Liver (tissue), 9 donors: Measurements from ENCODE around the gene EEFSEC. TPM values are rescaled to one million over a fixed set of nuclear protein-coding genes. Genes with fewer than 3 reads are reported as not detected.

Experiments used
- DNase-seq: peaks from one replicate; pipeline ENCODE4 v3.0.0-alpha.2; 2017; ENCODE audit warnings: low spot score
- H3K27ac ChIP-seq, 2 donors: one replicate each; pipeline ENCODE4 v1.7.0; 2013; ENCODE audit warnings: inconsistent platforms in 2 of 2, low read length in 2 of 2, control low read depth in 1 of 2, low read depth in 1 of 2, mild to moderate bottlenecking in 1 of 2
- H3K27me3 ChIP-seq, 4 donors: one replicate each; pipeline versions ENCODE4 v1.6.1 to v1.7.0; 2013; ENCODE audit warnings: low read length in 3 of 4, inconsistent platforms in 1 of 4, mild to moderate bottlenecking in 1 of 4, moderate library complexity in 1 of 4; ENCODE audit not compliant: control insufficient read depth in 4 of 4, insufficient read depth in 4 of 4
- H3K36me3 ChIP-seq, 4 donors: one replicate each; pipeline versions ENCODE4 v1.6.1 to v1.7.0; 2013; ENCODE audit warnings: low read length in 3 of 4, mild to moderate bottlenecking in 3 of 4, low read depth in 1 of 4, moderate library complexity in 1 of 4; ENCODE audit not compliant: control insufficient read depth in 4 of 4, insufficient read depth in 3 of 4
- H3K4me1 ChIP-seq, 4 donors: one replicate each; pipeline versions ENCODE4 v1.6.1 to v1.7.0; 2013; ENCODE audit warnings: low read length in 3 of 4, mild to moderate bottlenecking in 3 of 4, moderate library complexity in 1 of 4; ENCODE audit not compliant: control insufficient read depth in 4 of 4, insufficient read depth in 4 of 4
- H3K4me3 ChIP-seq, 3 donors: one replicate each; pipeline versions ENCODE4 v1.6.1 to v1.7.0; 2013; ENCODE audit warnings: low read length in 3 of 3, control low read depth in 1 of 3, low read depth in 1 of 3, mild to moderate bottlenecking in 1 of 3
- H3K9ac ChIP-seq, 2 donors: one replicate each; pipeline ENCODE4 v1.7.0; 2013; ENCODE audit warnings: low read length in 2 of 2, mild to moderate bottlenecking in 2 of 2, moderate library complexity in 2 of 2, control low read depth in 1 of 2, low read depth in 1 of 2
- H3K9me3 ChIP-seq, 4 donors: one replicate each; pipeline versions ENCODE4 v1.6.1 to v1.7.0; 2013; ENCODE audit warnings: low read length in 3 of 4; ENCODE audit not compliant: control insufficient read depth in 4 of 4
- ATF3 ChIP-seq: IDR thresholded peaks from 2 replicates; pipeline ENCODE4 v1.6.1; 2016; ENCODE audit warnings: antibody characterized with exemption
- CTCF ChIP-seq: fragments of 150-350 bp; IDR thresholded peaks from 2 replicates; pipeline ENCODE4 v1.5.1; 2017; ENCODE audit warnings: improper control_type of control experiment, low read depth, low read length; ENCODE audit not compliant: missing input control
- EGR1 ChIP-seq, 2 donors: IDR thresholded peaks; 2 replicates each; pipeline ENCODE4 v1.6.1; 2016 to 2018; ENCODE audit warnings: antibody characterized with exemption in 2 of 2, low read depth in 2 of 2
- FOXA1 ChIP-seq: IDR thresholded peaks from 2 replicates; pipeline ENCODE4 v1.6.1; 2016; ENCODE audit warnings: antibody characterized with exemption
- FOXA2 ChIP-seq: IDR thresholded peaks from 2 replicates; pipeline ENCODE4 v1.6.1; 2016; ENCODE audit warnings: antibody characterized with exemption
- GABPA ChIP-seq, 2 donors: IDR thresholded peaks in 1 of 2; conservative IDR thresholded peaks in 1 of 2; 2 replicates each; pipeline ENCODE4 v1.6.1; 2016; ENCODE audit warnings: antibody characterized with exemption in 2 of 2, mild to moderate bottlenecking in 1 of 2, moderate library complexity in 1 of 2
- HNF4A ChIP-seq, 2 donors: conservative IDR thresholded peaks; 2 replicates each; pipeline ENCODE4 v1.6.1; 2016; ENCODE audit warnings: antibody characterized with exemption in 2 of 2, mild to moderate bottlenecking in 2 of 2
- HNF4G ChIP-seq: IDR thresholded peaks from 2 replicates; pipeline ENCODE4 v1.6.1; 2016; ENCODE audit warnings: antibody characterized with exemption
- JUND ChIP-seq, 2 donors: IDR thresholded peaks; 2 replicates each; pipeline ENCODE4 v1.6.1; 2016; ENCODE audit warnings: antibody characterized with exemption in 2 of 2
- MAX ChIP-seq: IDR thresholded peaks from 2 replicates; pipeline ENCODE4 v1.6.1; 2016; ENCODE audit warnings: antibody characterized with exemption
- NR2F2 ChIP-seq: IDR thresholded peaks from 2 replicates; pipeline ENCODE4 v1.6.1; 2016; ENCODE audit warnings: antibody characterized with exemption
- RAD21 ChIP-seq, 2 donors: IDR thresholded peaks; 2 replicates each; pipeline ENCODE4 v1.6.1; 2016; ENCODE audit warnings: antibody characterized with exemption in 2 of 2, mild to moderate bottlenecking in 2 of 2
- REST ChIP-seq: IDR thresholded peaks from 2 replicates; pipeline ENCODE4 v1.6.1; 2016; ENCODE audit warnings: antibody characterized with exemption, mild to moderate bottlenecking
- RXRA ChIP-seq, 2 donors: IDR thresholded peaks; 2 replicates each; pipeline ENCODE4 v1.6.1; 2017 to 2018; ENCODE audit warnings: antibody characterized with exemption in 2 of 2, mild to moderate bottlenecking in 1 of 2
- SP1 ChIP-seq: IDR thresholded peaks from 2 replicates; pipeline ENCODE4 v1.6.1; 2018; ENCODE audit warnings: antibody characterized with exemption, mild to moderate bottlenecking
- TAF1 ChIP-seq: conservative IDR thresholded peaks from 2 replicates; pipeline ENCODE4 v1.6.1; 2016; ENCODE audit warnings: antibody characterized with exemption, mild to moderate bottlenecking
- YY1 ChIP-seq: IDR thresholded peaks from 2 replicates; pipeline ENCODE4 v1.6.1; 2016; ENCODE audit warnings: antibody characterized with exemption, mild to moderate bottlenecking
- WGBS: extraction: QIAGEN DNeasy Blood & Tissue Kit; methylation state at CpG from one replicate; pipeline ENCODE4 v1.1.7; 2013; 5-methylcytosine and 5-hydroxymethylcytosine counted together
- polyA plus RNA-seq, 2 donors: library from polyadenylated mRNA; stranded (reverse) in 1 of 2; unstranded in 1 of 2; fragments of 200-250 nt in 1 of 2; fragments of >200 nt in 1 of 2; fragmentation: Nextera tagmentation in 1 of 2; extraction: Ambion mirVana in 1 of 2; gene quantifications; one replicate each; pipeline versions ENCODE4 v1.2.1 to v1.2.3, GENCODE V29; 2013 to 2015
- total RNA-seq, 2 donors: library from RNA; depleted of rRNA; stranded (reverse); fragments of >200 nt; gene quantifications; one replicate each; pipeline ENCODE4 v1.2.3, GENCODE V29; 2014
- donor health status: healthy.
- donor health status: healthy.
- donor health status: healthy.
- donor health status: healthy.
- donor health status: healthy.

EEFSEC gene
- total and polyA plus RNA-seq, 4 donors: 8.4 to 13.1 (median 10.7) TPM

- TF ChIP-seq EGR1 (IDR thresholded peaks at IDR 0.05; ENCODE audit: low read depth in 2 of 2): no peak
- no peak for TF ChIP-seq MAX
- no peak for TF ChIP-seq SP1
- TF ChIP-seq HNF4G: no peak
- no peak for TF ChIP-seq ATF3
- TF ChIP-seq RXRA (IDR thresholded peaks at IDR 0.05): no peak
- TF ChIP-seq FOXA1: no peak
- TF ChIP-seq GABPA (IDR thresholded peaks at IDR 0.05 in 1 of 2, conservative IDR thresholded peaks at IDR 0.05 in 1 of 2): no peak
- TF ChIP-seq RAD21 (IDR thresholded peaks at IDR 0.05): no peak
- no peak for TF ChIP-seq HNF4A (conservative IDR thresholded peaks at IDR 0.05)
- TF ChIP-seq CTCF: no peak
- no peak for TF ChIP-seq REST
- H3K9me3 ChIP-seq: no peaks in the 10 kb centered on the region
- no peak overlapping the region for H3K27ac ChIP-seq
- H3K27me3 ChIP-seq: no peaks in the 10 kb centered on the region
- H3K4me1 ChIP-seq: no peaks in the 10 kb centered on the region
- no peak overlapping the region for H3K4me3 ChIP-seq
- WGBS: 88% methylated on average over 7 of the region's 7 CpGs
- H3K9ac ChIP-seq: no peak overlapping the region
- DNase-seq: no peak
- peaks cover 0 to 14% (median 6%) of the 10 kb centered on the region in 4 donors for H3K36me3 ChIP-seq
Observed at GRCh38 chr3:128339491-128340012, 186.3 kb downstream of the EEFSEC start.

- no peak overlapping the region for H3K4me3 ChIP-seq
- no peak overlapping the region for H3K9ac ChIP-seq
- no peaks in the 10 kb centered on the region for H3K4me1 ChIP-seq
- peaks cover 0 to 14% (median 6%) of the 10 kb centered on the region in 4 donors for H3K36me3 ChIP-seq
- DNase-seq: no peak
- H3K27ac ChIP-seq: no peak overlapping the region
- WGBS: 71% methylated on average over 2 of the region's 2 CpGs
- H3K9me3 ChIP-seq: no peaks in the 10 kb centered on the region
- H3K27me3 ChIP-seq: no peaks in the 10 kb centered on the region
- no peak for TF ChIP-seq HNF4G
- no peak for TF ChIP-seq REST
- no peak for TF ChIP-seq TAF1
- no peak for TF ChIP-seq ATF3
- TF ChIP-seq MAX: no peak
- TF ChIP-seq RXRA (IDR thresholded peaks at IDR 0.05): no peak
- no peak for TF ChIP-seq GABPA (IDR thresholded peaks at IDR 0.05 in 1 of 2, conservative IDR thresholded peaks at IDR 0.05 in 1 of 2)
- TF ChIP-seq FOXA2: no peak
- TF ChIP-seq NR2F2: no peak
- TF ChIP-seq HNF4A (conservative IDR thresholded peaks at IDR 0.05): no peak
- no peak for TF ChIP-seq FOXA1
- TF ChIP-seq RAD21 (IDR thresholded peaks at IDR 0.05): no peak
- no peak for TF ChIP-seq EGR1 (IDR thresholded peaks at IDR 0.05; ENCODE audit: low read depth in 2 of 2)
- no peak for TF ChIP-seq JUND (IDR thresholded peaks at IDR 0.05)
- no peak for TF ChIP-seq CTCF
- TF ChIP-seq YY1: no peak
Observed at GRCh38 chr3:128340198-128340903, 187.1 kb downstream of the EEFSEC start.
